ENCODE data around the gene PTPRD. TPM values are rescaled to one million over a fixed set of nuclear protein-coding genes. Genes with fewer than 3 reads are reported as not detected.

The PTPRD gene
- total RNA-seq, 1 experiment from 2014 or later, result 32.5 TPM

DNA sequence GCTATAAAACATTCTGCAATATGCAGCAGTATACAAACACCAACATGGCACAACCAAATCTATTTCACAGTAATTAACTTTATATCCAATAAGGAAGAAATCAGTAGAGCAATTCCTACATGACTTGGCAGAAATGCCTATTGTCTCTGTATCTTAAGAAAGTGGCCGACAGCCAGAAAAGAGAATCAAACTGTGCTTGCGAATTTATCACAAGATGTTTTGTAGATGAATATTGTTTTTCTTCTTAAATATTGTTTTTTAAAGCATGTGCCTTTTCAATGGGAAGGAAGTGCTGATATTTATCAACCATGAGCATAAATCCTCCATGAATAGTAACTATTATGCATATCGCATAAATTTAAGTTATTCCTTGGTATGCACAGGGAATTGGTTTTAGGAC is 2311.5 kb downstream of the PTPRD start:
- Histone ChIP-seq H3K23me2 (ENCODE audit: insufficient read length, low read depth, low read length, poor library complexity, severe bottlenecking) (no peaks in the 10 kb centered on the region), H3K79me2 (ENCODE audit: insufficient read depth, low read length) (no peaks in the 10 kb centered on the region), H3K4ac (ENCODE audit: low read depth, low read length) (no peak overlapping the region), H3T11ph (ENCODE audit: low read length) (no peak overlapping the region), H3K23ac (ENCODE audit: insufficient read length, low read depth, low read length) (no peak overlapping the region), H2BK120ac (ENCODE audit: low read depth, low read length, poor library complexity, severe bottlenecking) (no peak overlapping the region), H3K27ac (ENCODE audit: insufficient read length, low read depth, low read length) (no peak overlapping the region), H2AFZ (ENCODE audit: low read length) (no peak overlapping the region), H3K4me1 (ENCODE audit: insufficient read depth, low read length) (no peaks in the 10 kb centered on the region), H3K27me3 (ENCODE audit: insufficient read depth, low read length) (no peaks in the 10 kb centered on the region), H3K56ac (ENCODE audit: insufficient read length, low read depth, low read length) (no peak overlapping the region), H4K5ac (ENCODE audit: insufficient read length, low read depth, low read length) (no peak overlapping the region), H2BK5ac (ENCODE audit: insufficient read length, low read length) (no peak overlapping the region), H3K9me3 (ENCODE audit: control insufficient read depth, low read depth, low read length) (no peaks in the 10 kb centered on the region), H2BK15ac (ENCODE audit: low read depth, low read length) (no peak overlapping the region), H4K20me1 (ENCODE audit: control insufficient read depth, insufficient read depth, insufficient read length) (no peaks in the 10 kb centered on the region), H3K79me1 (ENCODE audit: insufficient read depth, low read depth, low read length, poor library complexity, severe bottlenecking) (no peaks in the 10 kb centered on the region), H2BK12ac (ENCODE audit: insufficient read length, low read depth, low read length) (no peak overlapping the region), H2BK20ac (ENCODE audit: low read depth, low read length, poor library complexity, severe bottlenecking) (no peak overlapping the region), H4K91ac (ENCODE audit: insufficient read length, low read depth, low read length) (no peak overlapping the region), H2AK5ac (ENCODE audit: insufficient read length, low read length) (no peak overlapping the region), H3K9ac (ENCODE audit: extremely low read depth, insufficient read length, low read length) (no peak overlapping the region), H3K14ac (ENCODE audit: insufficient read depth, low read length) (no peak overlapping the region), H3K4me2 (ENCODE audit: insufficient read depth, insufficient read length, low read length) (no peak overlapping the region), H3K18ac (ENCODE audit: insufficient read length, low read depth, low read length) (no peak overlapping the region), H4K8ac (replicated peaks; ENCODE audit: insufficient read length, low read depth, low read length) (no peak overlapping the region)
- Mint-ChIP-seq H3K4me3 (no peak overlapping the region), H3K9me3 (no peaks in the 10 kb centered on the region), H3K27ac (no peak overlapping the region), H3K27me3 (ENCODE audit: low read depth) (no peaks in the 10 kb centered on the region), H3K36me3 (ENCODE audit: insufficient read depth in 1 of 3, low read depth in 3 of 3) (no peaks in the 10 kb centered on the region), H3K4me1 (no peaks in the 10 kb centered on the region)
- TF ChIP-seq CTCF (conservative IDR thresholded peaks at IDR 0.05), result no peak
- DNase-seq, result no peak
- WGBS (ENCODE audit: extremely low coverage, insufficient read length, low lambda C conversion rate), result no CpG with 5 or more reads among the region's 3 CpGs

Measured in H9 (cell line).